Posterior vena cava (tissue), 2 donors: Measurements from ENCODE around the gene ABCB10. TPM values are rescaled to one million over a fixed set of nuclear protein-coding genes. Genes with fewer than 3 reads are reported as not detected.
A peak's percentile ranks its signal among the peaks of the same experiment; 100 is the strongest.
"Not testable (repeated sequence)": the region's sequence is repeated elsewhere in the genome, so short reads cannot be mapped to it uniquely, and the experiment has no call there.

Experiments used
- DNase-seq: peaks from one replicate; pipeline ENCODE4 v3.0.0-alpha.2; 2020; ENCODE audit warnings: low spot score
- intact Hi-C, 2 donors: fragments of 100-400 bp; cut with DNase I; formaldehyde crosslinking; loops; one replicate each; pipeline versions ENCODE4 v1.14.1 to v1.14.2; 2022 to 2023
- total RNA-seq, 2 donors: library from RNA; stranded (reverse); fragmentation: NEBNext Ultra II Directional; extraction: Animal tissue kit (Norgen Biotek cat#: 25700); gene quantifications; one replicate each; pipeline ENCODE4 v1.2.1, GENCODE V29; 2021
- donor health status: DM: yes; HTN: yes; CAD: no.
- donor health status: DM: yes; HTN: yes; CAD: no.

ABCB10 gene
- total RNA-seq, 2 donors from 2014 or later: 14.1 to 21.9 TPM

- no peak for DNase-seq
- intact Hi-C loops: no loop called here
Measured at GRCh38 chr1:229578168-229579058, 19.9 kb upstream of the ABCB10 start.

GRCh38 chr1:229574679-229575442, 16.4 kb upstream of the ABCB10 start:
- DNase-seq: no peak
- intact Hi-C loops: no loop called here

GRCh38 chr1:229572286-229572685, 13.8 kb upstream of the ABCB10 start:
- intact Hi-C loops: no loop called here

GRCh38 chr1:229570891-229571516, 12.5 kb upstream of the ABCB10 start:
- no peak for DNase-seq
- intact Hi-C loops: no loop called here

More at GRCh38 chr1:229572286-229572685, 13.8 kb upstream of the ABCB10 start:
- no peak for DNase-seq

GRCh38 chr1:229570305-229570704, 11.8 kb upstream of the ABCB10 start:
- intact Hi-C loops: no loop called here
- DNase-seq: no peak

GRCh38 chr1:229567109-229567868, 8.8 kb upstream of the ABCB10 start:
- intact Hi-C loops: no loop called here
- DNase-seq: no peak

- no peak for DNase-seq
- intact Hi-C loops: no loop called here
Measured at GRCh38 chr1:229563701-229564100, 5.2 kb upstream of the ABCB10 start.

- intact Hi-C loops: no loop called here
- DNase-seq: no peak
Measured at GRCh38 chr1:229563241-229563640, 4.7 kb upstream of the ABCB10 start.

GRCh38 chr1:229562686-229563085, 4.2 kb upstream of the ABCB10 start:
- intact Hi-C loops: no loop called here
- DNase-seq: no peak

- DNase-seq: no peak
- intact Hi-C loops: no loop called here
Measured at GRCh38 chr1:229561141-229561540, 2.6 kb upstream of the ABCB10 start.

GRCh38 chr1:229560124-229560523, 1.6 kb upstream of the ABCB10 start:
- intact Hi-C loops, DNase-seq: not testable (repeated sequence)

- not testable (repeated sequence) for DNase-seq
Measured at GRCh38 chr1:229559336-229559801, 862 bp upstream of the ABCB10 start.

GRCh38 chr1:229557913-229558414, 543 bp downstream of the ABCB10 start:
- peak; percentile 85 for DNase-seq
- intact Hi-C loops: loop anchor here in 1 of 2 donors (5.0 kb wide), 2 partner anchors 39 to 69 kb away; partner anchors contain the start of genes TAF5L and URB2

More at GRCh38 chr1:229559336-229559801, 862 bp upstream of the ABCB10 start:
- intact Hi-C loops: loop anchor here in 1 of 2 donors (5.0 kb wide), 2 partner anchors 38 to 68 kb away; partner anchors contain the start of genes TAF5L and URB2

GRCh38 chr1:229557200-229557850, 1.2 kb downstream of the ABCB10 start:
- intact Hi-C loops: loop anchor here in 1 of 2 donors (5.0 kb wide), 2 partner anchors 40 to 70 kb away; partner anchors contain the start of genes TAF5L and URB2
- DNase-seq: no peak

- intact Hi-C loops: loop anchor here in 1 of 2 donors (5.0 kb wide), 2 partner anchors 42 to 72 kb away; partner anchors contain the start of genes TAF5L and URB2
- DNase-seq: no peak
Measured at GRCh38 chr1:229554886-229555621, 3.5 kb downstream of the ABCB10 start.

- intact Hi-C loops: no loop called here
- no peak for DNase-seq
Measured at GRCh38 chr1:229553621-229554130, 4.8 kb downstream of the ABCB10 start.

GRCh38 chr1:229552732-229553131, 5.8 kb downstream of the ABCB10 start:
- DNase-seq: no peak
- intact Hi-C loops: no loop called here
